ENCODE data around the gene CISH. TPM values are rescaled to one million over a fixed set of nuclear protein-coding genes. Genes with fewer than 3 reads are reported as not detected.

Gene CISH
- total and polyA plus RNA-seq, 9 of the 15 experiments (the other 6 are each of a cell fraction or from before 2014, with no cell fraction given): 1.7 to 47.7 (median 18.3) TPM

- no peak for TF ChIP-seq HINFP (tag; conservative IDR thresholded peaks at IDR 0.05; ENCODE audit: low read depth)
- TF ChIP-seq NUFIP1 (IDR thresholded peaks at IDR 0.05; ENCODE audit: partially characterized antibody): no peak
- peak; percentile 87 for TF ChIP-seq PHF20 (IDR thresholded peaks at IDR 0.05; ENCODE audit: partially characterized antibody)
- no peak for TF ChIP-seq RAD51 (IDR thresholded peaks at IDR 0.05; ENCODE audit: borderline replicate concordance, low read depth)
- TF ChIP-seq STAG1 (CRISPR knock-in tag; IDR thresholded peaks at IDR 0.05; ENCODE audit: borderline replicate concordance): no peak
- TF ChIP-seq UBTF (IDR thresholded peaks at IDR 0.05; ENCODE audit: borderline replicate concordance in 1 of 2, low read depth in 2 of 2, low read length in 2 of 2): peak in 1 of 2 experiments; percentile 54; a peak in 1 of 4 replicates
- no peak for TF ChIP-seq HNRNPH1 (optimal IDR thresholded peaks at IDR 0.05; ENCODE audit: low read depth, low read length)
- TF ChIP-seq ZNF121 (CRISPR knock-in tag; conservative IDR thresholded peaks at IDR 0.05): no peak
- TF ChIP-seq MCM5 (IDR thresholded peaks at IDR 0.05; ENCODE audit: low read depth): no peak
- 0 out of 2 replicates have a peak, but pooled peaks have one; percentile 55 for TF ChIP-seq HLTF (IDR thresholded peaks at IDR 0.05)
- TF ChIP-seq CREB1 (IDR thresholded peaks at IDR 0.05): peak; percentile 82
- TF ChIP-seq CREB1 (CRISPR knock-in tag; IDR thresholded peaks at IDR 0.05): peak; percentile 86
- TF ChIP-seq FOXA1 (IDR thresholded peaks at IDR 0.05; ENCODE audit: borderline replicate concordance): no peak
- TF ChIP-seq SIX5 (IDR thresholded peaks at IDR 0.05; ENCODE audit: borderline replicate concordance in 1 of 2, insufficient read depth in 1 of 2, low read depth in 1 of 2, low read length in 2 of 2): peak in 1 of 2 experiments; percentile 54; a peak in 2 of 4 replicates
- peak; percentile 47; the same call in 1 of the 2 replicates for TF ChIP-seq POLR2AphosphoS5 (IDR thresholded peaks at IDR 0.05; ENCODE audit: control insufficient read depth, insufficient read depth, low read depth, low read length)
Observed at GRCh38 chr3:50568947-50569749, 42.4 kb downstream of the CISH start, which contains the start of gene HEMK1 (continued).

Data from K562 (cell line).